HK-2 (cell line): ENCODE data around the gene KIF26B.

Source experiments
- DNase-seq: peaks from one replicate; pipeline ENCODE4 v3.0.0-alpha.2; 2018; ENCODE audit not compliant: unreplicated experiment

The KIF26B gene

DNA sequence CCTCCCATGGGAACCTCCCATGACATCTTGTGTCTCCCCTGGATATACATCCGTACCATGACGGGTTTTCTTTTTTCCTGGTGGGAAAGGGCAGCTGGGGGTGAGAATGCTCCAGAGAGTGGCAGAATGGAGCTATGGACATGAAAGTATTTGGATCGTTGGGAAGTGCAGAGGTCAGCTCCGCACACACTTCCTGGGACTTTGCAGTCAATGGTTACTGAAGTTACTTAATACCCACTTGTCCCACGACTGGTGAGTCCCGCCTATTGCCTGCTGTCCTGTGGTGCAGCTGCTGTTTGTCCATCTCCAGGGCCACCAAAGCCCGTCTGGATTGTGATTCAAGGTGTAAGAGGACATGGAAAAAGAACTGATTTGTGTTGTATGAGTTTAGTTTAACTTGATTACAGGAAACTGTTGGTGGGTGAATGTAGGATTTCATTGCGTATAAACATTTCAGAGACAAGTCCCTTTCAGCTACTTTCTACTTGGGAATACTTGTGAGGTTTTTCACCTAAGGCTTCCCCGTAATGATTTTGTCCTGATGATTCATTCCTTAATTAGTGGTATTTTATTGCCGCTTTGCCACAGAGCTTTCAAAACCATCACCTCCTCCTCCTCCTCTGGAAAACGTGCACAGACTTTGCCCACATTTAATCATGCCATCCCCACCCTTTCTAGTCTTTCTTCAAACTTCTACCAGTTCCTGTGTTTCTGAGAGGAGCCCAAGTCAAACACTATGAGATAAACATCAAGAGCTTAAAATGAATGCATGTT is 308.8 kb downstream of the KIF26B start:
- DNase-seq = no peak

DNA sequence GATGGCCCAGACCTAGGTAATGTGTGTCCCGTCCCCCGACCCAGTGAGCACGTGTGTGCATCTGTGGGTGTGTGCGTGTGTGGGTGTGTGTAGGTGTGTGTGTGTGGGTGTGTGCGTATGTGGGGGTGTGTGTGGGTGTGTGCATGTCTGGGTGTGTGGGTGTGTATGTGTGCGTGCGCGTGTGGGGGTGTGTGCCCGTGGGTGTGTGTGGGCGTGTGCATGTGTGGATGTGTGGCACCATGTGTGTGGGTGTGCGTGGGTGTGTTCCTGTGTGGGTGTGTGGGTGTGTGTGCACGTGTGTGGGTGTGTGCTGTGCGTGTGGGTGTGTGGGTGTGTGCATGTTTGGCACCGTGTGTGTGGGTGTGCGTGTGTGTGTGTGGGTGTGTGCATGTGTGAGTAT is 309.5 kb downstream of the KIF26B start:
- no peak for DNase-seq

DNA sequence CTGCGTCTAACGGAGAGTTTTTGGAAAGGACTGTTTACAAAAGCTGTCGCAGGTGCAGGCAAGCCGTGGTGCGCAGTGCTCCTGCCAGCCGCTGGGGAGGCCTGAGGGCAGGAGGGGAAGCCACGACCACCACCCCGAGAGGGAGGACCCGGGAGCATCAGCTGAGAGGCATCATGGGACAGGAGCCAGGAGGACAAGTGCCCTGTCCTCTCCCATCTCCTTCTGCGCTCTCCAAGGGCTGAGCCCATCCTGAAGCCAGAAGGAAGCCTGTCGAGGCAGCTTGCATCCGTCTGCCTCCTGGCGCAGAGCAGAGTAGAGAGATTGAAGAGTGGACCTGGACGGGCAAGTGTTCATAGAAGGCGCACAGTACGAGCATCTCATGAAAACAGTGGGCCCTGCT is 310.9 kb downstream of the KIF26B start:
- no peak for DNase-seq

DNA sequence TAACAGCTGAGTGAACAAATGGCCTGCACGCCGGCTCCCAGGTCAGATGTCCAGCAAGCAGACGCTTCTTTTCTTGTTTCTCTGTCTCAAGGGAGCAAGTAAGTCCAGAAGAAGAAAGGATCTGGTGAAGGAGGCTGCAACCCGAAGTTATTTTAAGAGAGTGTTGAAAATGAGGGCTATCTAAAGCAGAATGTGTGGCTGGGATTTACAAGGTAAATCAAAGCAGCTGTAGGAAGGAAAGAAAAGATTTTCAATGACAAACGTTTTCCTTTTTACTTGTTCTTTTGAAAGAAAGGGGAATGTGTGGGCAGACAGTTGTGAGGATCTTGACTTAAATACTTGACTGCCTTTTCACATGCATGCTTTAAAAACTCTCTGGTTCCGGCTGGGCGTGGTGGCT is 311.5 kb downstream of the KIF26B start:
- no peak for DNase-seq

DNA sequence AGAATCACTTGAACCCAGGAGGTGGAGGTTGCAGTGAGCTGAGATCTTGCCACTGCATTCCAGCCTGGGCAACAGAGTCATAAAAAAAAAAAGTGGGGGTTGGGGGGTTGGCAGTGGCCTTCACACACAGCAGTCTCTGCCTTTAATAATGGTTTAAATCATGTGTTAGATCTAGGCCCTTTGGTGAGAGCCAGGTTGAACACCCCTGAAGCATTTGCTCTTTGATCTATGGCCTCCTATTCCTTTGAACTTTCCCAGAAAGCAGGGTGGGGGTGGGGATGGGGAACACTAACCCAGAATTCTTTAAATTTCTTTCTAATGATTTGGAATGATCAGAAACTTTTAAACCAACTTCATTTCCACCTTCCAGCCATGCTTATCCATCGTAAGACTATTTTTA is 313.0 kb downstream of the KIF26B start:
- DNase-seq = no peak

DNA sequence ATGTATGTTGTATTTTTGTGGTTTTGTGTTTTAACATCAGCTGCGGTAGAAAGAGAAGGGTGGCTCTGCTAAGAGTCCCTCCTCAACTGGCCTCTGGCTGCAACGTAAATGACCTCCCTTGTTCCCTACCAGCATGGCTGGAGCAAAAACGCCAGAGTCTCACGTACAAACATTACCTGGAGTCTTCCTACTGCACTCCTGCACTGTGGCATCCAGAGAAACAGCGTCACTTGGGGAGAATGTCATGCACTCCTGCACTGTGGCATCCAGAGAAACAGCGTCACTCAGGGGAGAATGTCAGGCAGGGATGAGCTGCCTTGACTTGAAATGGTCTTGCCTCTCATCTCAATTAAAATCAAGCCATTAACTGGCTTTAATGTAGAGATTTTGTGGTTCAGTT is 314.2 kb downstream of the KIF26B start:
- DNase-seq = no peak

DNA sequence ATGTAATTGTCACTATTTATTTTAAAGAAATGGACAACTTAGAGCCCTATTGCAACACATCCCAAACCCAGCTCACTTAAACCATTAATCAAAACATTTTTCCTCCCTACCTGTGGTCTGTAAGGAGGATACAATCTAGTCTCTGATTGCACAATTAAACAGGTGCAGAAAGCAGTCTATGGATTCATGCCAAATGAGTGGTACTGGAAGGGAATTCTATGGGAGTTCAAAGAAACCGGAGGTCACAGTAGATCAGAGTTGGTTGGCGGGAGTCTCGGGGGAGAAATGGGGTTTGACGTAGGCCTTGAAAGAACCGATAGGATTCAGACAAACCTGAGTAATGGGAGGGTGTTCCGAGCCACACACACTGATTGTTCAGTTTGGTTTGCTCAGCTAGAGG is 314.9 kb downstream of the KIF26B start:
- DNase-seq = no peak

DNA sequence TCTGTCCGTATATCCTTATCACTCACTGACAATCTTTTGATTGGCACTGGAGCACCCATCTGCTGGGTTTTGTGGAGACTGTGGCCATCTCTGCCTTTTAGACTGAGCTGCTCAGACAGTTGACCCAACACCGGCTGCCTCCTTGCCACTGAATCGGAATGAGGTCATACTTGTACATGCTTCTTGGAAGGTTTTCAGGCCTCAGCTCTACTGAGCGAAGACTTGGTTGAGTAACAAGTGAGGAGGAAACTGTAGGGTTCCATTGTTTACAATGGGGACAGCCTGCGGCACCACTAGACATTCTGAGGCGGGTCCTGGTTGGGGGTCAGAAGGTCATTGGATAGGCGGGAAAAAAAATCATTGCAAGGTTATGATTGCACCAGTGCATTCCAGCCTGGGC is 320.3 kb downstream of the KIF26B start:
- peak; percentile 24 for DNase-seq

DNA sequence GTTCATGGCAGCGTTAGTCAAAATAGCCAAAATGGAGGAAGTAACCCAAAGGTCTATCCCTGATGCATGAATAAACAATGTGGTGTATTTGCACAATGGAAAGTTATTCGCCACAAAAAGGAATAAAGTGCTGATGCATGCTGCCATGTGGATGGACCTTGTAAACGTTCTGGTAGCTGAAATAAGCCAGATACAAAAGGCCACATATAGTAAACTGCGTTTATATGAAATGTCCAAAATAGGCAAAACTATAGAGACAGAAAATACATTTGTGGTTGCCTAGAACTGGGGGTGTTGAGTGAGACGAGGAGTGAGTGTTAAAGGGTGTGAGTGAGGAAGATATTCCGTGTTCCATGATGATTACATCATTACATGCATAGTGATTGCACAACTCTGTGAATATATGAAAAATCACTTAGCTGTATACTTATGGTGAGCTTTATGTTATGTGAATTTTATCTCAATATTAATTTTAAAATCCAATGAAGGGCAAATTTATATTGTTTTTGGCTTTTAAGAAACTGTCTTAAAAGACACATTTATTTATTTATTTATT is 321.3 kb downstream of the KIF26B start:
- DNase-seq = no peak

DNA sequence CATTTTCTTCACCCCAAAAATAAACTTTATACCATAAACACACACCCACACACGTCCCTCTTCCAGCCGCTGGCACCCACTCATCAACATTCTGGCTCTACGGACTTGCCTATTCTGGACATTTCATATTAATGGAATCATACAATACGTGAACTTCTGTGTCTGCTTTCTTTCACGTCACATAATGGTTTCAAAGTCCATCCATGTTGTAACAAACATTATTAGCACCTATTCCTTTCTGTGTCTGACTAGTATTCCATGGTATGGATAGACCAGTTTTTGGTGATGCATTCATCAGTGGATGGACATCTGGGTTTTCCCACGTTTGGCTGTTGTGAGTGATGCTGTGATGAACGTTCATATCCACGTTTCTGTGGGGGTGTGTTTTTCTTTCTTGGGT is 323.2 kb downstream of the KIF26B start:
- DNase-seq = no peak

DNA sequence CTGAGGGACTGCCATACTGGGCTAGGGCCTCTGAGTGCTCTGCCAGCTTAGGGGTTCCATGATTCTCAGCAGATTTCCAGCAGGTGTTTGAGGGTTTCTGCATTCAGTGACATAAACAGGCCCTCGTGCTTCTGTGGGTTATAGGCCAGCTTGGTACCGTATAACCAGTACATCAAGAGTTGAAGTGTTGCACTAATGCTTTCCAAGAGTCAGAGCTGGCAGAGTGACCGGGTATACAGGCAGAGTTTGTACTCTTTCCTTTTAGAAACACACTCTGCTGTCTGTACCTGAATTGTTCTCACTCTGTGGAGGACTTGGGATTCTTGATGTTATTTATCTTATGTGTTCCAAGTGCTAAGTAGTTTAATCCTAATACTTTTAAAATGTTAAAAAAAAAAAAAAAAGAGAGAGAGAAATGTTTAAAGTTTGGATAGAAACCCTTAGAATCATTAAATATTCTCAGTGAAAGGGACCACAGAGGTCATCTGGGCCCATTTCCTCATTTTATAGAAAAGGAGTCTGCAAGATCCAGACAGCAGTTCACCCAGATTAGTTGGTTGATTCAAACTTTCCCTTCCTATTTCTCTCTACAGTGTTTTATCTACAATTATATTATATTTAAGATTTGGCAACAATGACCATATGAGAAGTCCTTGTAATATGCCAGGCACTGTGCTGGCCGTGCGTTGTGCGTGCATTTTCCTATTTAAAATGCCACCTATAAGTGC is 325.8 kb downstream of the KIF26B start:
- no peak for DNase-seq

DNA sequence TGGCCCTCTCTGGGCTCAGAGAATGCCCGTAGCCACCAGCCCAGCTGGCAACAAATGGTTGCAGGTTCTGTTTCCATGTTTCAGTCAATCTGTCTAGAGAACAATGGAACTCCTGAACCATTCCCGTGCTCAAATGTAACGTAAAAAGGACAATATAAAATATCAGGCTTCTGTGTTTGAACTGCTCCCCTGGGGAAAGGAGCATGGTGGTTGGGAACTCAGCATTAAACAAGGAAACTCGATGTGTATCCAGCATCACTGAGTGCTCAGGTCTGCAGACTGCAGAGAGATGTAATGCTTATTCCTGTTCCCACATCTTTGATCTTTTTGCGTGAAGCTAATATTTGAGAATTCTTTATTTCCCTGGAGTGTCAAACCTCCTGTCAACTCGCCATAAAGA is 326.5 kb downstream of the KIF26B start:
- no peak for DNase-seq

DNA sequence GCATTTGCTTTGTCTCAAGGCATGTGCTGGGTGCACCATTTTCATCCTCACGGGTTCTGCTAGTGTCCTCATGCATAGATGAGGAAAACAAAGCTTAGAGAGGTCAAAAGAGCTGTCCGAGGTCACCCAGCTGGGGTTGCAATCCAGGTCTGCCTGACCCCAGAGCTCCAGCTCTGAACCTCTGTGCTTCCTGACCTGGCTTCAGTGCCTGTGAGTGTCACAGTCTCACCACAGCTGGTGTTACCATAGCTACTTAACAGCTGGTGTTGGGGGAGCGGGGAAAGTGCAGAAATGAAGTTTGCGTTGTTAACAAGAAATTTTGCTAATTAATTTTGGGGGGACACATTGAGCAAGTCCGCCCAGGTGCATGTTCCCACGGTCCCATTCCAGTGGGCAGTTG is 328.5 kb downstream of the KIF26B start:
- DNase-seq = no peak

DNA sequence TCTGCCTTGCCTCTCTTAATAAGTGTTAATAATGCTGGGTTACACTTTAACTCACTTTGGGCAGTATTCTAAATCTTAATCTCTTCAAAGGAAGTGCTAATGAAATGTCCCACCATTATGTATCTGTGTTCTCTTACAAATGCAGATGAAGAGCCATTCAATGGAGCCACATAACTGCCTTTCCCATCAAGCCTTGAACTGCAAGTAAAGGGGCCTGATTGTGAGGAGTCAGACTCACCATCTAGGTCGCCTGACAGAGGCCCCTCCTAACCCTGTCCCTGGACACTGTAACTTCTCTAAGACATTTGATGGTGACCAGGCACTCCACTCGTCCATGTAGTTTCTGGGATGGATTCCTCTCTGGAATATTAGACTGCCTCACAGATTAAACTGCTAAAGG is 329.4 kb downstream of the KIF26B start:
- no peak for DNase-seq

DNA sequence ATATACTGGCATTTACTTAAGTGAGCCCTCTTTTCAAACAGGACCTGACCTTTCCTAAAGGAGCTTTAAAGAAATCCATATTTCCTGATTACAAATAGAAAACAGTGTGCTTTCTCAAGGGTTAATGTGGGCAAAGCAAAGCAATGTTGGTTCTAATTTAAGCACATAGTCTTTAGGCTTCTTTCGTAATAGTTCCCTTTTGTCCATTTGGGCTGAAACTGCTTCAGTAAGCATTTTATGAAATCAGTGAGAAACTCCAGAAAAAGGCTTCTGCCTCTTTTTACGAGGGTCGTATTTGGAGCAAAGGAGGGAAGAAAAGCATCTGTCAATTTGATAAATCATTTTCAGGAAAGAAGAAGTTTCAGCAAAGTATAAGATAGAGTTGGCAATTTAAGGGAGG is 331.2 kb downstream of the KIF26B start:
- DNase-seq = no peak

DNA sequence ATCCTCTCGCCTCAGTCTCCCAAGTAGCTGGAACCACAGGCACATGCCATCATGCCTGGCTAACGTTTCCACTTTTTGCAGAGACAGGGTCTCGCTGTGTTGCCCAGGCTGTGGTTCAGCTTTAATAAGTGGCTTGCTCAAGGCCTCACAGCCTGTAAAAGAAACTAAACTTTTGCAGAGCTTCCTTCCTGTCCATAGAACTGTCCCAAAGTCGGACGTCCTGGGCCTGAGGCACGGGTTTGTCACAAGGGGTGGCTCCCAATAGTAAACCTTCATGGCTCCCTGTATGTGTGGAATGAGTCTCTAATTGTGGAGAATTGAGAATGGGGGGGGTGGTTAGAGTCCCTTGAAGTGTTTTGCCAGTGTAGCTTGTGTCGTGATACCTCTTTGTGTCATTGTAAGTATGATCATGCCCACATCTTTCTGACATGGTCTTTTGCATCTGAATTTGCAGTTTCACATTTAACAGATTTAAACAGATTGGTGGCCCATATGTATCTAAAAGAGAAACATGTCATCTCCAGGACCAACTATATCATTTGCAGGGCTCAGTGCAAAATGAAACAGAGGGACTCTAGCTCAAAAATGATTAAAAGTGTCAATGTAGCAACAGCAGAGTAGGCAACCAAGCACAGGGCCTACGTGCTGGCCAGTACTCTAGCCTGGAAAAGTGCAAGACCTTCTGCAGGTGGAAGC is 332.1 kb downstream of the KIF26B start:
- DNase-seq = no peak

DNA sequence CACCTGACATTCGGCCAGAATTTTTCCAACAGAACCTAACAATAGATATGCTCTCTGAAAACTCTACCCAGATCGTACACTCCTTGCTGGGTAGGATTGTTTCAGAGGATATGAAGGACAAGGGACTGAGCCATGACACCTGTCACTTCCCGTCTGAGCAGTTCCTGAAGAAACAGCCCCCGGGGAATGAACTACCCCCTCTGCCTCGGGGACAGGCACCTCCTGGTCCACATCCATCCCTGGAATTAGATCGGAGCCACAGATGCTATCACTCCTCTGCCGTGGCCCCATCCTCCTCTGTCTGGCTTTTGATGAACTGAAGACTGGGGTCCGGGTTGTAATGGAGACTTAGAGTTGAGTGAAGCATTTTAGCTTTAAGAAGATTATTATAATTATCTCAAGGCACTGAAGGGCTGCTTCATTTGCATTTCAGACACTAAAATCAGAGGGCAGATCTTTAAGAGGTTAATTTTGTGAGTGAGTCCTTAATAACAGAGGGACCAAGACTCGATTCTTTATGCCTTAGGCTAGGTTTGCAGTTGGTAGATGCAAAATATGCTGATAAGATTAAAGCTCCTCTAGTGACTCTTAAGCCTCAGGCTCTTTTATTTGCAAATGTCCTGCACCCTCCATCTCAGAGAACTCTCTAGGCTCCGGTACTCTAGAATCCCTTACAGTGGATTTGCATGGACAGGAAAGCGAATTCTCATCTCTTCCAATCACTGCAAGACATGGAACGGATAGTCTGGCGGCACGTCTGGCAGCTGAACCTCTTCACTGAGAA is 333.8 kb downstream of the KIF26B start:
- no peak for DNase-seq

DNA sequence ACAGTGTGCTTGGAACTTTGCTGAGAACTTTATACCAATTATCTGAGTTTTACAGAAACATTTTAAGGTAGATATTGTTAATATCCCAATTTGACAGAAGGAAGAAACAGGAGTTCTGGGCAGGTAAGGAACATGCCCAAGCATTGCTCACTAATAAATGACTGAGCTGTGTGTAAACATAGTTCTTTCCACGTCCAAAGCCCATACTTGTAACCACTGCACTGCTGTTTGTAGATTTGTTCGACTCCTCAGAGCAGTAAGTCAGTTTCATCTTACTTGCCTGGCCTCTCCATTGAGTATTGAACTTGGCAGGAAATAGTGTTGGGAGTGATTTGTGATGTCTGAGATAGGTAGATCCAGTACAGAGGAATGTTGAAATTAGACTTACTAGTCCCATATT is 335.1 kb downstream of the KIF26B start:
- DNase-seq = no peak

DNA sequence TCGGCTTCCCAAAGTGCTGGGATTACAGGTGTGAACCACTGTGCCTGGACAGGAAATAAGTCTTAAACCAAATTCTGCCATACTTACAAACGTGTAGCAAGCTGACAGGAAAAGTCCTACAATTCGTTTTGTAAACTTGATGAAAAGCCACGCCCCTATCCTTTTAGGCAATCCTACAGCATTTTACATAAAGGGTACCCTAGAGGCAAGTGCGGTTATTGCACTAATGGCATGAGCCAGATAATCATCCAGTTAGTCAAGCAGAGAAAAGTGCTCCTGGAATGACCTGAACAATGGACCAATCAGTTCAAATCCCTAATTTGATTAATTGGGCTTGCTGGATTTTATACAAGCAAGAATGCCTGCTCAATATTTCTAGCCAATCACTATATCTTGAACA is 338.2 kb downstream of the KIF26B start:
- no peak for DNase-seq

DNA sequence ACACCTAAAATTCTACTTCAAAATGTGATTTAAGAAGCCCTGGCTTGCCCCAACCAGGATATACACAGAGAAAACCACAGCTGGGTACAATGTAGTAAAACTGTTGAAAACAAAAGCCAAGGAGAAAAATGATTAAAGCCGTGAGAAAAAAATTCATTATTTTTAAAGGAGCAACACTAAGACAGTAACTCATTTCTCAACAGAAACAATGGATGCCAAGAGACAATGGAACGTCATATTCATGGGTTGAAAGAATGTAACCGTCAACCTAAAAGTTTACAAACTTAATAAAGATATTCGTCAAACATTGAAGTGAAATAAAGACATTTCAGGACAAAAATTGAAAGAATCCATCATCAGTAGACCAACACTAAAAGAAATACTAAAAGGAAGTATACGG is 340.9 kb downstream of the KIF26B start:
- DNase-seq = no peak

DNA sequence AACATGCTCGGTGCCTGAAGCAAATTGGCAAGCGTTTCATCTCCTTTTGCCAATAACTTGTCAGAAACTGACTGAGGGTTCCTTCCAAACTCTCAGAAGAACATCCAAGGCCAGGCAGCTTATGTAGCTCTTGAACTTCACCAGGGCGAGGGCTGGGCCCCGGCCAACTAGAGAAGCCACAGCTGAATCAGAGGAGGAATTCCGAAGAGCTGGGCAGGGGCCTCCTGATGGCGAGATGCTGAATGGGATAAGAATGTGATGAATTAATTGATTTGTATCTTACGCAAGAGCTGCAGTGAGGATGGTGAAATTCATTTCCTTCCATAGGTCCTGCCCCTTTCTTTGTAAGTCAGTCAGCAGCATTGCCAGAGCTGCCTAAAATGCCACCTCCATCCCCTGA is 345.8 kb downstream of the KIF26B start:
- DNase-seq = peak; percentile 12

DNA sequence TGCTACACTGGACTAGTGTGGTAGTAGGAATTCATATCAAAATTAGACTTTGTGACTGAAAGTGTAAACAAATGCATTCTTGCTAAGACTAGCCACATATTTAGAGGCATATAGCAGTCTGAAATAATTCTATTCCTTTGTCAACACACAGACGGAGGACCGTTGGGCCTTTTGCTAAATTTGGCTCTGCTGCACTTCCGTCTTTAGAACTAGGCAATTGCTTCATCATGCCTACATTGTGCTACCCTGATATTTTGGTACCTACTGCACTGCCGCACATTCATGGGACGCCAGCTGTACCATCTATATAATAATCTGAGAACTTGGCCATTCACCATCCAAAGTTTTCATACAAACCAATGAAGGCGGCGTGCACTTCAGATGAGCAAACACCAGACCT is 346.8 kb downstream of the KIF26B start:
- DNase-seq = no peak
